ENCODE data around the gene PTPN14. TPM values are rescaled to one million over a fixed set of nuclear protein-coding genes. Genes with fewer than 3 reads are reported as not detected.

PTPN14 gene
- total RNA-seq, 1 donor from 2014 or later: 27.2 TPM

- Histone ChIP-seq H3K27ac (no peak overlapping the region), H3K4me3 (no peak overlapping the region), H3K27me3 (no peaks in the 10 kb centered on the region), H3K9me3 (no peaks in the 10 kb centered on the region), H3K4me1 (peaks cover 0 to 5% of the 10 kb centered on the region in 2 donors), H3K36me3 (no peaks in the 10 kb centered on the region)
- TF ChIP-seq, protein P1, sequence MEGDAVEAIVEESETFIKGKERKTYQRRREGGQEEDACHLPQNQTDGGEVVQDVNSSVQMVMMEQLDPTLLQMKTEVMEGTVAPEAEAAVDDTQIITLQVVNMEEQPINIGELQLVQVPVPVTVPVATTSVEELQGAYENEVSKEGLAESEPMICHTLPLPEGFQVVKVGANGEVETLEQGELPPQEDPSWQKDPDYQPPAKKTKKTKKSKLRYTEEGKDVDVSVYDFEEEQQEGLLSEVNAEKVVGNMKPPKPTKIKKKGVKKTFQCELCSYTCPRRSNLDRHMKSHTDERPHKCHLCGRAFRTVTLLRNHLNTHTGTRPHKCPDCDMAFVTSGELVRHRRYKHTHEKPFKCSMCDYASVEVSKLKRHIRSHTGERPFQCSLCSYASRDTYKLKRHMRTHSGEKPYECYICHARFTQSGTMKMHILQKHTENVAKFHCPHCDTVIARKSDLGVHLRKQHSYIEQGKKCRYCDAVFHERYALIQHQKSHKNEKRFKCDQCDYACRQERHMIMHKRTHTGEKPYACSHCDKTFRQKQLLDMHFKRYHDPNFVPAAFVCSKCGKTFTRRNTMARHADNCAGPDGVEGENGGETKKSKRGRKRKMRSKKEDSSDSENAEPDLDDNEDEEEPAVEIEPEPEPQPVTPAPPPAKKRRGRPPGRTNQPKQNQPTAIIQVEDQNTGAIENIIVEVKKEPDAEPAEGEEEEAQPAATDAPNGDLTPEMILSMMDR (IDR thresholded peaks at IDR 0.05): no peak
- DNase-seq (ENCODE audit: low spot score in 2 of 2): no peak
- intact Hi-C loops (cut with DNase I): no loop called here
Observed at GRCh38 chr1:214470132-214470531, 81.3 kb downstream of the PTPN14 start.

GRCh38 chr1:214469290-214469689 lies 82.1 kb downstream of the PTPN14 start:
- H3K36me3 ChIP-seq: no peaks in the 10 kb centered on the region
- TF ChIP-seq, protein P1 (IDR thresholded peaks at IDR 0.05): no peak
- DNase-seq (ENCODE audit: low spot score in 2 of 2): no peak
- H3K9me3 ChIP-seq: no peaks in the 10 kb centered on the region
- intact Hi-C loops (cut with DNase I): no loop called here
- H3K27me3 ChIP-seq: no peaks in the 10 kb centered on the region
- H3K4me3 ChIP-seq: no peak overlapping the region
- H3K4me1 ChIP-seq: peaks cover 0 to 5% of the 10 kb centered on the region in 2 donors
- H3K27ac ChIP-seq: no peak overlapping the region

DNA sequence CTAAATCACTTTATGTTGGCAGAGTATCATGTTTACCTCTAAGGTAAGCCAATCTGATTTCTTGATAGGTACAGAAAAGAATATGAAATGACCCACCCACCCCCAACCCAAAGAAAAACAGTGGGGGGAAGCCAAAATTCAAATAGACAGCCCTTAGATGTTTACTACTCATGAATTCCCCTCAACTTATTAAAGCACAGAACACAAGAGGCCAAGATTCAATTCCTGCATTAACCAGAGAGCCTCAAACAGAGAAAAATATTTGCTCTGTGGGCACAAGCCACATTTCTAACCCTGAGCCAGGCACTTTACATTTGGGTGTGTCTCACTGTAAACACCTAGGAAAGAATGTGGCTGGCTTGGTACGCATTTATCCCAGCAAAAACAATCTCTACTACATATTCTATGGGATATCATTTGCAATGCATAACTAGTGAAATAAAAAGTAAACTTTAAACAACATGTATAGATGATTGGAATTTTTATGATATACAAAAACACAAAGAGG lies 84.3 kb downstream of the PTPN14 start:
- intact Hi-C loops (cut with DNase I): no loop called here
- TF ChIP-seq, protein P1 (IDR thresholded peaks at IDR 0.05): no peak
- H3K27ac ChIP-seq: no peak overlapping the region

DNA sequence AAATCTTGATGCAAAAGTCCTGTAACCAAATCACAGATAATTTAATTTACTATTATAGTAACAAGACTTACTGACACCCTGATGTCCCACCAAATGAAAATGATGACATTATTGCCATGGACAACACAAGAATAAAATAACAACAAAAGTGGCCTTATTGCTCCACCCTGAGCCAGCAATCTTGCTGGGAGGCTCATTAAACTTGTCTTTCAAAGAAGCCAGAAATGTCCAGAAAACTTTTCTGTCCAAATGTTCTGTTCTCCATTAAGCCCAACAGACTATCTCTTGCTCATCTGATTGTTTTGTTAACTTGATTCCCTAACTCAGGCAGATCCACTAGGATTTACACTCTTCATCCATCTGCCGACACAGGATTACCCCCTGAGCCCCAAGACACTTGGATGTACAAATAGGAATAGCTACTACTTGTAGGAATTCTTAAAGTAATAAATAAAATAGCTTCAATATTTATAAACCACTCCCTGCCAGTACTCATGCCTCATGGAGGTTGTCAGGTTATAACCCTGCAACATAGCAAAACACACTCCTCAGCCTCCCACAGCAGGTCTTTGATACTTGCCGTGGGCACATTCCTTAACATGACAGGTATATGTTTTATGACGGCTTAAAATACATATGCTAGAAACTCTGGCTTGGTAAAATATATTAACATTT lies 84.9 kb downstream of the PTPN14 start:
- Histone ChIP-seq H3K27ac (no peak overlapping the region), H3K4me3 (no peak overlapping the region), H3K9me3 (no peaks in the 10 kb centered on the region), H3K36me3 (no peaks in the 10 kb centered on the region), H3K4me1 (peaks cover 0 to 5% of the 10 kb centered on the region in 2 donors), H3K27me3 (no peaks in the 10 kb centered on the region)
- TF ChIP-seq, protein P1 (IDR thresholded peaks at IDR 0.05): no peak
- intact Hi-C loops (cut with DNase I): no loop called here
- no peak for DNase-seq (ENCODE audit: low spot score in 2 of 2)

More for the DNA sequence above, 84.3 kb downstream of the PTPN14 start:
- H3K9me3 ChIP-seq: no peaks in the 10 kb centered on the region
- DNase-seq (ENCODE audit: low spot score in 2 of 2): no peak
- H3K27me3 ChIP-seq: no peaks in the 10 kb centered on the region
- H3K4me3 ChIP-seq: no peak overlapping the region
- H3K36me3 ChIP-seq: no peaks in the 10 kb centered on the region
- peaks cover 0 to 5% of the 10 kb centered on the region in 2 donors for H3K4me1 ChIP-seq

- no peak for DNase-seq (ENCODE audit: low spot score in 2 of 2)
- no peaks in the 10 kb centered on the region for H3K9me3 ChIP-seq
- no peak overlapping the region for H3K4me3 ChIP-seq
- no peak overlapping the region for H3K27ac ChIP-seq
- H3K4me1 ChIP-seq: peaks cover 0 to 5% of the 10 kb centered on the region in 2 donors
- TF ChIP-seq, protein P1 (IDR thresholded peaks at IDR 0.05): no peak
- intact Hi-C loops (cut with DNase I): no loop called here
- no peaks in the 10 kb centered on the region for H3K36me3 ChIP-seq
- no peaks in the 10 kb centered on the region for H3K27me3 ChIP-seq
Observed at GRCh38 chr1:214464445-214465287, 86.7 kb downstream of the PTPN14 start.
